Measurements from ENCODE around the gene MSX2. TPM values are rescaled to one million over a fixed set of nuclear protein-coding genes. Genes with fewer than 3 reads are reported as not detected.

The MSX2 gene
- total RNA-seq, 2 experiments from 2014 or later, result not detected

- no peaks in the 10 kb centered on the region for H3K79me2 ChIP-seq (ENCODE audit: insufficient read depth, low read depth, low read length)
- no peaks in the 10 kb centered on the region for H3K36me3 ChIP-seq (ENCODE audit: insufficient read depth, low read length)
- no peak overlapping the region for H3K27ac ChIP-seq (ENCODE audit: low read depth, low read length, poor library complexity, severe bottlenecking)
- TF ChIP-seq EZH2phosphoT487 (IDR thresholded peaks at IDR 0.05; ENCODE audit: borderline replicate concordance, low read depth, low read length) (no peak), CTCF (conservative IDR thresholded peaks at IDR 0.05; ENCODE audit: low read length) (no peak)
- no peaks in the 10 kb centered on the region for H3K9me2 ChIP-seq (ENCODE audit: insufficient read depth, low read length)
- intact Hi-C loops (cut with micrococcal nuclease; ENCODE audit: unreplicated experiment), result no loop called here
- no TSS peak for BruUV-seq (replicated peaks)
- CTCF ChIA-PET (ENCODE audit: unreplicated experiment), result interaction anchor here (0.6 kb wide), 1 partner anchor 871 kb away, joined by 3 read pairs; no protein-coding TSS in a partner anchor
- POLR2A ChIA-PET, result no interaction called here
- H3K4me1 ChIP-seq (ENCODE audit: insufficient read depth, low read length, poor library complexity, severe bottlenecking), result no peaks in the 10 kb centered on the region
- no peak overlapping the region for H3K4me2 ChIP-seq (ENCODE audit: low read length)
- no peak overlapping the region for H2AFZ ChIP-seq (ENCODE audit: low read length)
- no peaks in the 10 kb centered on the region for H3K9me3 ChIP-seq (ENCODE audit: low read length)
- no peaks in the 10 kb centered on the region for H4K20me1 ChIP-seq (ENCODE audit: insufficient read depth, low read length)
- H3K4me3 ChIP-seq (ENCODE audit: low read depth, low read length, poor library complexity, severe bottlenecking), result no peak overlapping the region
- no peak for DNase-seq (ENCODE audit: low spot score)
Observed at GRCh38 chr5:174692982-174693422, 31.4 kb upstream of the MSX2 start.

- POLR2A ChIA-PET, result no interaction called here
- Histone ChIP-seq H3K9me2 (ENCODE audit: insufficient read depth, low read length) (no peaks in the 10 kb centered on the region), H3K27ac (ENCODE audit: low read depth, low read length, poor library complexity, severe bottlenecking) (no peak overlapping the region), H3K79me2 (ENCODE audit: insufficient read depth, low read depth, low read length) (no peaks in the 10 kb centered on the region), H3K4me3 (ENCODE audit: low read depth, low read length, poor library complexity, severe bottlenecking) (no peak overlapping the region), H3K9me3 (ENCODE audit: low read length) (no peaks in the 10 kb centered on the region), H4K20me1 (ENCODE audit: insufficient read depth, low read length) (no peaks in the 10 kb centered on the region), H3K4me2 (ENCODE audit: low read length) (no peak overlapping the region), H2AFZ (ENCODE audit: low read length) (no peak overlapping the region), H3K4me1 (ENCODE audit: insufficient read depth, low read length, poor library complexity, severe bottlenecking) (no peaks in the 10 kb centered on the region), H3K36me3 (ENCODE audit: insufficient read depth, low read length) (no peaks in the 10 kb centered on the region)
- CTCF ChIA-PET (ENCODE audit: unreplicated experiment), result no interaction called here
- no peak for DNase-seq (ENCODE audit: low spot score)
- intact Hi-C loops (cut with micrococcal nuclease; ENCODE audit: unreplicated experiment), result no loop called here
- no peak for TF ChIP-seq EZH2phosphoT487 (IDR thresholded peaks at IDR 0.05; ENCODE audit: borderline replicate concordance, low read depth, low read length)
- TF ChIP-seq CTCF (conservative IDR thresholded peaks at IDR 0.05; ENCODE audit: low read length), result no peak
- BruUV-seq (replicated peaks), result no TSS peak
Observed at GRCh38 chr5:174693697-174694385, 30.5 kb upstream of the MSX2 start.

DNA sequence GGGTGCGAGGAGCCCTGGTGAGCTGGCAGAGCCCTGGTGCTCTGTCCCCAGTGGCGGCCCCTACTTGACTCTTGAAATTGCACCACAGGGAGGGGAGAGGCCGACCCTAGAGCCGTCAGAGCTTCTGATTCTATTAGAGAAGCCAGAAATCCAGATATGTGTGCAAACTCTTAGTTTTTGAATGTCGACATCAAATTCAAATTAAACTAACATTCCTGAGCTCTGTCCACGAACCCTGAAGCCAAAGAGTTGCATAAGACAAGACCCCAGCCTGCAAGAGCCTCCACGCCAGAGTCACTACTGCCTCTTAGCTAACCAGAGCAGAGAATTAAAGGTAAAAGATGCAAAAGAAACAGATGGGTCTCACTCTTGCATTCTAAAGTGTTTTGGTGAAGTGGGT is 29.8 kb upstream of the MSX2 start:
- Histone ChIP-seq H3K27ac (ENCODE audit: low read depth, low read length, poor library complexity, severe bottlenecking) (no peak overlapping the region), H3K4me1 (ENCODE audit: insufficient read depth, low read length, poor library complexity, severe bottlenecking) (no peaks in the 10 kb centered on the region), H2AFZ (ENCODE audit: low read length) (no peak overlapping the region), H3K9me3 (ENCODE audit: low read length) (no peaks in the 10 kb centered on the region), H3K36me3 (ENCODE audit: insufficient read depth, low read length) (no peaks in the 10 kb centered on the region), H3K4me3 (ENCODE audit: low read depth, low read length, poor library complexity, severe bottlenecking) (no peak overlapping the region), H4K20me1 (ENCODE audit: insufficient read depth, low read length) (no peaks in the 10 kb centered on the region), H3K79me2 (ENCODE audit: insufficient read depth, low read depth, low read length) (no peaks in the 10 kb centered on the region), H3K9me2 (ENCODE audit: insufficient read depth, low read length) (no peaks in the 10 kb centered on the region), H3K4me2 (ENCODE audit: low read length) (no peak overlapping the region)
- no TSS peak for BruUV-seq (replicated peaks)
- CTCF ChIA-PET (ENCODE audit: unreplicated experiment), result no interaction called here
- POLR2A ChIA-PET, result no interaction called here
- intact Hi-C loops (cut with micrococcal nuclease; ENCODE audit: unreplicated experiment), result no loop called here
- TF ChIP-seq CTCF (conservative IDR thresholded peaks at IDR 0.05; ENCODE audit: low read length) (no peak), EZH2phosphoT487 (IDR thresholded peaks at IDR 0.05; ENCODE audit: borderline replicate concordance, low read depth, low read length) (no peak)
- no peak for DNase-seq (ENCODE audit: low spot score)

Data from OCI-LY7 (cell line).